ENCODE measurements around the gene CFAP74. TPM values are rescaled to one million over a fixed set of nuclear protein-coding genes. Genes with fewer than 3 reads are reported as not detected.
"Not testable (repeated sequence)": the region's sequence is repeated elsewhere in the genome, so short reads cannot be mapped to it uniquely, and the experiment has no call there.

CFAP74 gene
- total and polyA plus RNA-seq, 2 donors (not counting 3 experiments of a cell fraction or from before 2014, with no cell fraction given): not detected

DNA sequence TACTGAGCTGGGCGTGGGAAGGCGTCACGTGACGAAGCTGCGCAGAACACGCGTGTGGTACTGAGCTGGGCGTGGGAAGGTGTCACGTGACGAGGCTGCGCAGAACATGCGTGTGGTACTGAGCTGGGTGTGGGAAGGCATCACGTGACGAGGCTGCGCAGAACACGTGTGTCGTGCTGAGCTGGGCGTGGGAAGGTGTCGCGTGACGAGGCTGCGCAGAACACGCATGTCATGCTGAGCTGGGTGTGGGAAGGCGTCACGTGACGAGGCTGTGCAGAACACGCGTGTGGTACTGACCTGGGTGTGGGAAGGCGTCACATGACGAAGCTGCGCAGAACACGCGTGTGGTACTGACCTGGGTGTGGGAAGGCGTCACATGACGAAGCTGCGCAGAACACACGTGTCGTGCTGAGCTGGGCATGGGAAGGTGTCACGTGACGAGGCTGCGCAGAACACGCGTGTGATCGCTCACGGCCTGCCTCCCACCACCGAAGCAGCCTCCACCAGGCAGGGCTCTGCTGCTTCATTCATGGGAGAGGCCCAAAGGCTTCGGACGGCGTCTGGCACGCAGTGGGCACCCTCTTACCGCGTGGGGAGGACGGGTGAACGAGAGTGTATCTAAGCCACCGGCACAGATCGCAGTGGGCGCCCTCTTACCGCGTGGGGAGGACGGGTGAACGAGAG lies 24.0 kb downstream of the CFAP74 start:
- no peak overlapping the region for H3K4me3 ChIP-seq (replicated peaks in 1 of 3; ENCODE audit: insufficient read depth in 1 of 3, low read depth in 1 of 3, low read length in 3 of 3)
- no peaks in the 10 kb centered on the region for H3K27me3 ChIP-seq (ENCODE audit: control insufficient read depth in 2 of 2, insufficient read depth in 2 of 2, low read length in 2 of 2)
- FAIRE-seq: no peak
- no peaks in the 10 kb centered on the region for H3K79me2 ChIP-seq (ENCODE audit: control insufficient read depth, insufficient read depth, low read length)
- no peak for TF ChIP-seq MYC (IDR thresholded peaks at IDR 0.05; ENCODE audit: low read depth, low read length)
- no peak for TF ChIP-seq EZH2 (IDR thresholded peaks at IDR 0.05; ENCODE audit: borderline replicate concordance, low read depth, low read length, severe bottlenecking)
- no peak for TF ChIP-seq POLR2A (IDR thresholded peaks at IDR 0.05; ENCODE audit: low read depth, low read length)
- no peak for TF ChIP-seq MAX (IDR thresholded peaks at IDR 0.05; ENCODE audit: insufficient read depth, insufficient read length)
- no peak for TF ChIP-seq FOS (IDR thresholded peaks at IDR 0.05; ENCODE audit: borderline replicate concordance, insufficient read depth, low read length)
- TF ChIP-seq POLR2AphosphoS5 (IDR thresholded peaks at IDR 0.05; ENCODE audit: insufficient read depth, low read depth, low read length): no peak
- TF ChIP-seq GATA2 (IDR thresholded peaks at IDR 0.05; ENCODE audit: insufficient read depth, insufficient read length, low read depth, low read length): no peak
- H3K9me3 ChIP-seq (replicated peaks; ENCODE audit: control insufficient read depth, insufficient read depth, low read length): no peaks in the 10 kb centered on the region
- ChIA-PET CTCF (no interaction called here), POLR2A (no interaction called here)
- no peak overlapping the region for H2AFZ ChIP-seq (ENCODE audit: low read depth, low read length)
- no peak overlapping the region for H3K9ac ChIP-seq (replicated peaks; ENCODE audit: extremely low read depth, insufficient read depth, low read length)
- no peaks in the 10 kb centered on the region for H3K36me3 ChIP-seq (ENCODE audit: control insufficient read depth in 2 of 2, extremely low read depth in 1 of 2, insufficient read depth in 2 of 2, low read length in 2 of 2)
- dilution Hi-C loops (cut with MboI; ENCODE audit: extremely low pct_ligation_motif_present, low sequenced_read_pairs): no loop called here
- BruUV-seq (replicated peaks): no TSS peak
- H3K27ac ChIP-seq (ENCODE audit: insufficient read depth, low read depth, low read length): no peak overlapping the region
- no peak for DNase-seq (ENCODE audit: low read depth, low spot score)
- H3K4me1 ChIP-seq (ENCODE audit: control insufficient read depth, extremely low read depth, insufficient read depth, low read length): no peaks in the 10 kb centered on the region
- no peak overlapping the region for H3K4me2 ChIP-seq (ENCODE audit: insufficient read depth, low read length)
- H3K9me1 ChIP-seq (replicated peaks; ENCODE audit: control insufficient read depth, extremely low read depth, insufficient read depth, low read length): no peaks in the 10 kb centered on the region
- no peaks in the 10 kb centered on the region for H4K20me1 ChIP-seq (replicated peaks; ENCODE audit: control insufficient read depth, extremely low read depth, insufficient read depth, low read length)
- intact Hi-C loops (cut with micrococcal nuclease): no loop called here

- H3K79me2 ChIP-seq (ENCODE audit: control insufficient read depth, insufficient read depth, low read length); DNase-seq (ENCODE audit: low read depth, low spot score); H3K27ac ChIP-seq (ENCODE audit: insufficient read depth, low read depth, low read length); H3K9me1 ChIP-seq (replicated peaks; ENCODE audit: control insufficient read depth, extremely low read depth, insufficient read depth, low read length); BruUV-seq (replicated peaks); POLR2A ChIA-PET; H2AFZ ChIP-seq (ENCODE audit: low read depth, low read length); H3K36me3 ChIP-seq (ENCODE audit: control insufficient read depth in 2 of 2, extremely low read depth in 1 of 2, insufficient read depth in 2 of 2, low read length in 2 of 2); H3K27me3 ChIP-seq (ENCODE audit: control insufficient read depth in 2 of 2, insufficient read depth in 2 of 2, low read length in 2 of 2); H3K9me3 ChIP-seq (replicated peaks; ENCODE audit: control insufficient read depth, insufficient read depth, low read length); H3K4me3 ChIP-seq (replicated peaks in 1 of 3; ENCODE audit: insufficient read depth in 1 of 3, low read depth in 1 of 3, low read length in 3 of 3); H3K9ac ChIP-seq (replicated peaks; ENCODE audit: extremely low read depth, insufficient read depth, low read length); FAIRE-seq; intact Hi-C loops (cut with micrococcal nuclease); H3K4me1 ChIP-seq (ENCODE audit: control insufficient read depth, extremely low read depth, insufficient read depth, low read length); dilution Hi-C loops (cut with MboI; ENCODE audit: extremely low pct_ligation_motif_present, low sequenced_read_pairs); H4K20me1 ChIP-seq (replicated peaks; ENCODE audit: control insufficient read depth, extremely low read depth, insufficient read depth, low read length); H3K4me2 ChIP-seq (ENCODE audit: insufficient read depth, low read length): not testable (repeated sequence)
- CTCF ChIA-PET: interaction anchor here (1.8 kb wide), 1 partner anchor 19 kb away, joined by 6 read pairs; no protein-coding TSS in a partner anchor
Observed at GRCh38 chr1:1978690-1979481, 24.7 kb downstream of the CFAP74 start.

All from endothelial cell of umbilical vein (primary cell).